ENCODE results near the gene ITGB2. TPM values are rescaled to one million over a fixed set of nuclear protein-coding genes. Genes with fewer than 3 reads are reported as not detected.

The ITGB2 gene
- total RNA-seq, 2 donors from 2014 or later = 1.6 to 2.3 TPM

DNA sequence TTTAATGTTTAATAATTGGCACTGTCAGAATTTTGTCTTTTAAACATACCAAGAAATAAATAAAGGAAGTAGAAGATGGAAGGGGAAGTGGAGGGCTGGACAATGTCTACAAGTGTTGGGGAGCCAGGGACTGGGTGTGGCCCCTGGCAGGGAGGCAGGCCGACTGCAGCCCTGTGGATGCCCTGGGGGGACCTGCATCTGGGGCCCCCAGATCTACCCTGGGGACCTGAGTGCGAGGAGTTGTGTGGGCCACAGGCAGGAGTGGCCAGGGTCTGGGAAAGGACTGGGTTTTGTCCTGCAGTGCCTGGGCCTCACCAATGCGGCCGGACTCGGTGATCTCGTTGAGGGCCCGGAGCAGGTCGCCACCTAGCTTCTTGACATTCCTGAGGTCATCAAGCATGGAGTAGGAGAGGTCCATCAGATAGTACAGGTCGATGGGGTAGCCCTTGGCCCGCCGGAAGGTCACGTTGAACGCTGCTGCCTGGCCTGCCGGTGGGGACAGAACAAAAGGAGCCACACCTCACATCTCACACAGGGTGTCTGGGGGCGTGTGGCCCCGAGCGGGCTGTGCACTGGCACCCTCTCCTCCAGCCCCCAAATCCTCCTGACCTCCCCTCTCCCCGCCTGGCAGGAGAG lies 17.5 kb downstream of the ITGB2 start:
- Mint-ChIP-seq H3K9me3 (no peaks in the 10 kb centered on the region), H3K4me3 (no peak overlapping the region), H3K27ac (no peak overlapping the region), H3K27me3 (ENCODE audit: insufficient read depth) (no peaks in the 10 kb centered on the region), H3K4me1 (peaks cover 5% of the 10 kb centered on the region), H3K36me3 (ENCODE audit: low read depth) (no peaks in the 10 kb centered on the region)
- H3K9ac ChIP-seq (ENCODE audit: extremely low read depth, low read length, poor library complexity, severe bottlenecking) = no peak overlapping the region
- DNase-seq = no peak
- no peaks in the 10 kb centered on the region for H3K27me3 ChIP-seq (ENCODE audit: control insufficient read depth, insufficient read depth, low read length, poor library complexity, severe bottlenecking)
- TF ChIP-seq CTCF (conservative IDR thresholded peaks at IDR 0.05) = no peak
- no peaks in the 10 kb centered on the region for H3K36me3 ChIP-seq (ENCODE audit: control insufficient read depth, insufficient read depth, low read length)
- 91 to 97% methylated on average over 6 to 18 of the region's 18 CpGs for WGBS, 2 experiments (ENCODE audit: insufficient coverage in 1 of 2, insufficient read length in 1 of 2)
- H3K27ac ChIP-seq (ENCODE audit: low read depth, low read length) = no peak overlapping the region
- H3K4me3 ChIP-seq (ENCODE audit: low read length) = no peak overlapping the region
- peaks cover 10% of the 10 kb centered on the region for H3K4me1 ChIP-seq (ENCODE audit: control insufficient read depth, insufficient read depth, low read length)
- H3K9me3 ChIP-seq (ENCODE audit: control insufficient read depth, low read length) = no peaks in the 10 kb centered on the region

- peaks cover under 1% of the 10 kb centered on the region for H3K4me1 Mint-ChIP-seq
- Histone ChIP-seq H3K9ac (ENCODE audit: extremely low read depth, low read length, poor library complexity, severe bottlenecking) (no peak overlapping the region), H3K27me3 (ENCODE audit: control insufficient read depth, insufficient read depth, low read length, poor library complexity, severe bottlenecking) (no peaks in the 10 kb centered on the region), H3K4me1 (ENCODE audit: control insufficient read depth, insufficient read depth, low read length) (peaks cover 3% of the 10 kb centered on the region), H3K27ac (ENCODE audit: low read depth, low read length) (no peak overlapping the region), H3K36me3 (ENCODE audit: control insufficient read depth, insufficient read depth, low read length) (no peaks in the 10 kb centered on the region), H3K4me3 (ENCODE audit: low read length) (no peak overlapping the region), H3K9me3 (ENCODE audit: control insufficient read depth, low read length) (no peaks in the 10 kb centered on the region)
- no peak overlapping the region for H3K27ac Mint-ChIP-seq
- no peak for TF ChIP-seq CTCF (conservative IDR thresholded peaks at IDR 0.05)
- no peaks in the 10 kb centered on the region for H3K36me3 Mint-ChIP-seq (ENCODE audit: low read depth)
- no peak overlapping the region for H3K4me3 Mint-ChIP-seq
- 94 to 95% methylated on average over 26 to 28 of the region's 30 CpGs for WGBS, 2 experiments (ENCODE audit: insufficient coverage in 1 of 2, insufficient read length in 1 of 2)
- no peaks in the 10 kb centered on the region for H3K27me3 Mint-ChIP-seq (ENCODE audit: insufficient read depth)
- no peak for DNase-seq
- H3K9me3 Mint-ChIP-seq = no peaks in the 10 kb centered on the region
Observed at GRCh38 chr21:44902268-44903049, 18.2 kb downstream of the ITGB2 start.

GRCh38 chr21:44901391-44902074 lies 19.2 kb downstream of the ITGB2 start:
- Histone ChIP-seq H3K4me3 (ENCODE audit: low read length) (no peak overlapping the region), H3K27ac (ENCODE audit: low read depth, low read length) (no peak overlapping the region), H3K4me1 (ENCODE audit: control insufficient read depth, insufficient read depth, low read length) (no peaks in the 10 kb centered on the region), H3K9ac (ENCODE audit: extremely low read depth, low read length, poor library complexity, severe bottlenecking) (no peak overlapping the region), H3K27me3 (ENCODE audit: control insufficient read depth, insufficient read depth, low read length, poor library complexity, severe bottlenecking) (no peaks in the 10 kb centered on the region), H3K9me3 (ENCODE audit: control insufficient read depth, low read length) (no peaks in the 10 kb centered on the region), H3K36me3 (ENCODE audit: control insufficient read depth, insufficient read depth, low read length) (no peaks in the 10 kb centered on the region)
- no peak overlapping the region for H3K27ac Mint-ChIP-seq
- H3K27me3 Mint-ChIP-seq (ENCODE audit: insufficient read depth) = no peaks in the 10 kb centered on the region
- no peak for DNase-seq
- H3K4me1 Mint-ChIP-seq = no peaks in the 10 kb centered on the region
- no peaks in the 10 kb centered on the region for H3K36me3 Mint-ChIP-seq (ENCODE audit: low read depth)
- WGBS, 2 experiments (ENCODE audit: insufficient coverage in 1 of 2, insufficient read length in 1 of 2) = 92 to 94% methylated on average over 16 to 27 of the region's 27 CpGs
- no peak overlapping the region for H3K4me3 Mint-ChIP-seq
- H3K9me3 Mint-ChIP-seq = no peaks in the 10 kb centered on the region
- no peak for TF ChIP-seq CTCF (conservative IDR thresholded peaks at IDR 0.05)
